GM12873 (cell line): ENCODE results near the gene TMEM269.

ENCODE experiments used
- TF ChIP-seq, protein P1 (sequence below): IDR thresholded peaks from 2 replicates; pipeline ENCODE4 v1.5.1; 2012; ENCODE audit warnings: low read depth, mild to moderate bottlenecking, moderate library complexity, low read length, control low read depth; ENCODE audit not compliant: insufficient read depth; ENCODE audit errors: missing control alignments

Gene TMEM269, protein sequence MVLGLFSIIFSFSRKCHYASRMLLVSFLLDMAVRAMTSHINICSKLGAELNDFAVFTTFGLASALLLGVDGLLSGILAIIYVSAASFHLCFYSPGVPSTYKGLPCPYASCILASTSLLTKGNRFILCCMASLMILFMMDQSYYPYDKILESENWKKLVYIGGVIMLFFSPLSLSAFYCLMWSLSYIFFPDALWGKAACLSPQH

DNA sequence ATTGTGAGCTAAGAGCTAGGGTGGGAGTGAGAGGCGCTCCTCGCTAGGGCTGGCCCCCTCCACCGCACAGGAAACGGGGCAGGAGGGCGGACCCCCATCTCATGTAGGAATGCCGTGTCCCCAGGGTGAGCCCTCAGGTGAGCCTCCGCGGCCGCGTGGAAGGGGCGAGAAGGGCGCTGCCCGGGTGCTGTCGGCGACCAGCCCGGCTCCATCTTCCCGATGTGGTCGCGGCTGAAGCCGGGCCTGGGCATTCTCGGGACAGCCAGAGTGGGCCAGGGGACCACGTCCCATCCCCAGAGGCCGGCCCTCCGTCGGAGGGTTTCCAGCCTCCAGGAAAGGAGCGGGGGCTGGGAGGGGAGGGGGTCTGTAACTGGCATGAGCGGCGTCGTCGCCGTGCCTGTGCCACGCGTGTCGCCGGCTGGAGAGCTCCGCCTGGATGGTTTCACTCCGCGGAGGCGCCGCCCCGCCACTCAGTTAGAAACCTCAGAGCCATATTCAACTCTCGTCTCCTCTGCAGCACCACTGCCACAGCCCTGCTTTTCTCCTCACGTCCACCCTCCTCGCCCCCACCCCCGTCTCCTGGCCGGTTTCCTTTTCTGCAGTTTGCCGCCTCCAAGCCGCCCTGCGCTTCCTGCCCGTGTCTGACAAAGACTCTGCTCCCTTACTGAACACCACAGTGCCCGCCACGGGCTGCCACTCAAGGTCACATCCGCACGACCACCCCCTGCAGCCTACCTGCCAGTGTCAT, at the start of gene TMEM269:
Gene TMEM269, plus strand, starts transcription at position 46 of the 748 bp plus-strand sequence. CDS start 4,903 bp downstream, outside the sequence.
- TF ChIP-seq, protein P1, sequence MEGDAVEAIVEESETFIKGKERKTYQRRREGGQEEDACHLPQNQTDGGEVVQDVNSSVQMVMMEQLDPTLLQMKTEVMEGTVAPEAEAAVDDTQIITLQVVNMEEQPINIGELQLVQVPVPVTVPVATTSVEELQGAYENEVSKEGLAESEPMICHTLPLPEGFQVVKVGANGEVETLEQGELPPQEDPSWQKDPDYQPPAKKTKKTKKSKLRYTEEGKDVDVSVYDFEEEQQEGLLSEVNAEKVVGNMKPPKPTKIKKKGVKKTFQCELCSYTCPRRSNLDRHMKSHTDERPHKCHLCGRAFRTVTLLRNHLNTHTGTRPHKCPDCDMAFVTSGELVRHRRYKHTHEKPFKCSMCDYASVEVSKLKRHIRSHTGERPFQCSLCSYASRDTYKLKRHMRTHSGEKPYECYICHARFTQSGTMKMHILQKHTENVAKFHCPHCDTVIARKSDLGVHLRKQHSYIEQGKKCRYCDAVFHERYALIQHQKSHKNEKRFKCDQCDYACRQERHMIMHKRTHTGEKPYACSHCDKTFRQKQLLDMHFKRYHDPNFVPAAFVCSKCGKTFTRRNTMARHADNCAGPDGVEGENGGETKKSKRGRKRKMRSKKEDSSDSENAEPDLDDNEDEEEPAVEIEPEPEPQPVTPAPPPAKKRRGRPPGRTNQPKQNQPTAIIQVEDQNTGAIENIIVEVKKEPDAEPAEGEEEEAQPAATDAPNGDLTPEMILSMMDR = no peak

DNA sequence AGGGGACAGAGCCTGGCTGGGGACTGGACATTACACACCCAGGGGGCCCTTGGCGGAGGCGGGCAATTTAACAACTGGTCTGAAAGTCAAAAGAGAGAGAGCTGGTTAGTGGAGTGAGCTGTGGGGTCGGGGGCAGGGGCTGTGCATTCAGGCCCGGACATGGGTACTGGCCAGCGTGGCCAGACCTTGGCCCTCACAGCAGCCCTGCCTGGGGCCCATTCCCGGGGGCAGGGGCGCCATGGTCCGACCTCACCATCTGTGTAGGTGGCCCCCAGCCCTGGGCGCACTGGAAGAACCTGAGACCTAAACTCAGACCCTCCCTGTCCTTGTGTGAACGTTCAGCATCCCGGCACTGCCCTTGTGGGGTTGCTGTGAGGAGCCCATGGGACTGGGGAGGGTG, 49.7 kb upstream of the TMEM269 start:
- TF ChIP-seq, protein P1 = no peak

DNA sequence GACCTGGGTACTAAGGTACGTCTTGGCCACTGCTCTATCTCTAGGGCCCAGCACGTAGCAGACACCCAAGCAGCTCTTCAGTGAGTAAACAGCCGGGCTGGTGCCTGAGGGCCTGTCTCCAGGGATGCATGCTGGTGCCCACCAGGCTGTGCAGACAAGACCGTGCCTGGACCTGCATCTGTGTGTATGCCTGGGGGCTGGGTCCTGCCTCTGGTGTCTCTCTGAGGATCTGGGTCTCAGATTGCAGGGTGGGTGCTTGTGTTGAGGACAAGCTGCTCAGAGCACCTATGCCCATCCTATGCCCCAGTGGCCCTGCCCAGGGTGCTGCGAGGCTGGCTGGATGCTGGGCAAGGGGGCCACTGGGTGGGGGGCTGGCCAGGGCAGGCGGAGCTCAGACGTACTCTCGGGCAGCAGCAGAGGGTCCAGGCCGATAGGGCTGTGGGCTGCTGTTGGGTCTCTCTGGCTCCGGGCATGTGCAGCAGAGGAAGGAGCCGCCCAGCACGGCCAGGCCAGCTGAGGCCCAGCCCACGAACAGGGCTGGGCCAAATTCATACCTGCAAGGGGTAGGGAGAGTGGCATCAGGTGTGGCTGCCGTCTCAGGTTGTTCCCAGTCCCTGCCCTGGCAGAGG, 49.2 kb upstream of the TMEM269 start:
- TF ChIP-seq, protein P1 = no peak

DNA sequence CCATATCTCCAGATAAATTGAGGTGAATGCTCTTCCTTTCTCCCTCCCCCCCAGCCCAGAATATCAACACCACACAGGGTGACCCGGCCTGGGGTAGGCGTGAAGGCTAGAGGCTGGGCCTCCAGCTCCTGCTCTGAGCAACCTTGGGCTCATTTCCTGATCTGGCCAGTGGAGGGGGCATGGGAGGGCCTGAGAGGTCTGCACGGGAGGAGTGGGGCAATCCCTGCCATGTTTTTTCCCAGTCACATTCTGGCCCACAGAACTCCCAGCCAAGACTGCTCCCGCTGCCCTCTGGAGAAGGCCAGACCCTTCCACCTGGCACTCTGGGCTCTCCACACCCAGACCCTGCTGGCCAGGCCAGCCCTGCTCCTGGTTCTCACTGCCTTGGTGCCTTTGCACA, 48.6 kb upstream of the TMEM269 start:
- TF ChIP-seq, protein P1 = peak; percentile 39

DNA sequence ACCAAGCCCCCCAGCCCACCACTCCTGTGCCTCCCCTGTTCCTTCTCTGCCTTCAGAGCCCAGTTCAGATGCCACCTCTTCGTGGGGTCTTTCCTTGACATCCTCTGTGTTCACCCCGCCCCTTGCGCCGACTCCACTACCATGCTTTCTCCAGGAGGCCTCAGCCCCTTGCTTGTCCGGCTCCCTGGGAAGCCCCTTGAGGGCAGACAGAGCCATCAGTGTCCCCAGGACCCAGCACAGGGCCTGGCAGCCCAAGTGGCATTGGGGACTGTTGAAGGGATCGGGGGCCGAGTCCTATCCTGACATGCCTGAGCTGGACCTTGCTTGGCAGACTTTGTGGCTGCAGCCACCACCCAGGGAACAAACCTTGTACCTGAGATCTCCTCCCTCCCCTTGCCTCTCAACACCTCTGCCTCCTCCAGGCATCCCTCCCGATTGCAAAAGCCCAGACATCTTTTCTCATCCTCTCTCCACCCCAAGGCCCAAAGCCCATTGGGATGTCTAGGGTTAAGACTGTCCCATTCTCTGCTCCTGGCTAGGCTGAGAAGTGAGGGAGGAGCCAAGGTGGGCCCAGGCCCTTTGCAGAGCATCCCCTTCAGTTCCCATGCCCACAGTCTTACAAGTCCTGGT, 48.1 kb upstream of the TMEM269 start:
- TF ChIP-seq, protein P1 = no peak

DNA sequence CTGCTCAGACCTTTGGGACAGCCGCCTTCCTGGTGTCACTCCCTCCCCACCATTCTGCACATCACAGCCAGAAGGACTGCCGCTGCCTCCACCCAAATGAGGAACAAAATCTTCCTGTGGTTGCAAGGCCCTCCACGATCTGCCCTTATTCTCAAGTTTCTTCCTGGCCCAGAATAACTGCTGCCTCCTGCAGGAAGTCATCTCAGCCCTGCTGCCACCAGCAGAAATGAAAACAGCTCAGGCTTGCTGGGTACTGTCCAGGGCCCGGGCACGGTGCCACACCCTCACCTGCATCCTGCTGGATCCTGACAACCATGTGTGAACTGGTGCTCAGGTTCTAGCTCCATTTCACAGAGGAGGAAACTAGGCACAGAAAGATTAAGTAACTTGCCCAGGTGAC, 47.5 kb upstream of the TMEM269 start:
- TF ChIP-seq, protein P1 = peak; percentile 19
